ENCODE data around the gene C9orf85.
"Not testable (repeated sequence)": the region's sequence is repeated elsewhere in the genome, so short reads cannot be mapped to it uniquely, and the experiment has no call there.

The C9orf85 gene, protein sequence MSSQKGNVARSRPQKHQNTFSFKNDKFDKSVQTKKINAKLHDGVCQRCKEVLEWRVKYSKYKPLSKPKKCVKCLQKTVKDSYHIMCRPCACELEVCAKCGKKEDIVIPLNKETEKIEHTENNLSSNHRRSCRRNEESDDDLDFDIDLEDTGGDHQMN

DNA sequence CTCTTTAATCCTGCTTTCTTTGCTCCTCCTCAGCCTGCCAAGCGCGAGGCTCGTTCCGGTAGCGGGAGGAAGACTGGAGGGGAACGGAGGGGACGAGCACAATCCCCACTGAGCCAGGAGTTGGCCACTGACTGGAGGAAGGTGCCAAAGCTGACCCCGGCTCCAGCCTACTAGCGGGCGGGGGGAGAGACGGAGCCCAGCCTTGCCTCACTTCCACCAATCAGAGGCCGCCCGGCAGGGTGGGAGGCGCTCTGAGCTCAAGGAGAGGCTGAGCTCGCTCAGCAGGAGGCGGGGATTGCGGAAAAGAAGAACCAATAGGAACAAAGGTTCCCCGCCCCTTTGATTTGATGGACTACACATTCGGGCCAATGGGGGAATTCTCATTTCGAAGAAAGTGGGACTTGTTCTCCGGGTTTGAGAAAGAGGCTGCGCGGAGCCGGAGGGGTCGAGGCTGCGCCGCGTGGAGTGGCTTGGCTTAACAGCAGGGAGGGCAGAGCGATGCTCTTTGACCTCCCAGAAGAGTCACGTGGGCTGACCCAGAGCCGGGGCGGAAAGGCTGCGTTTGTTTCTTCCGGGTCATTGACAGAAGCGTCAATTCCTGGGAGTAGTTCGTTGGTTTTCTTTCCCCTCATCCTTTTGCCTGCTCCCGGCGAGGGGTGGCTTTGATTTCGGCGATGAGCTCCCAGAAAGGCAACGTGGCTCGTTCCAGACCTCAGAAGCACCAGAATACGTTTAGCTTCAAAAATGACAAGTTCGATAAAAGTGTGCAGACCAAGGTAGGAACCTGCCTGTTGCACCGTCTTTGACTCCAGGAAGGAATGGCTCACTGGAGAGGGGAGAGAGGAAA lies at the start of gene C9orf85, which contains the start of gene ABHD17B:
Gene C9orf85 (plus strand): TSS at position 579 of the 847 bp plus-strand sequence. CDS start 96 bp downstream, at position 675.
Gene ABHD17B (minus strand): TSS at position 133 of the 847 bp plus-strand sequence. CDS start 36,113 bp downstream, outside the sequence.
- peak; percentile 98 for DNase-seq (ENCODE audit: low spot score)

DNA sequence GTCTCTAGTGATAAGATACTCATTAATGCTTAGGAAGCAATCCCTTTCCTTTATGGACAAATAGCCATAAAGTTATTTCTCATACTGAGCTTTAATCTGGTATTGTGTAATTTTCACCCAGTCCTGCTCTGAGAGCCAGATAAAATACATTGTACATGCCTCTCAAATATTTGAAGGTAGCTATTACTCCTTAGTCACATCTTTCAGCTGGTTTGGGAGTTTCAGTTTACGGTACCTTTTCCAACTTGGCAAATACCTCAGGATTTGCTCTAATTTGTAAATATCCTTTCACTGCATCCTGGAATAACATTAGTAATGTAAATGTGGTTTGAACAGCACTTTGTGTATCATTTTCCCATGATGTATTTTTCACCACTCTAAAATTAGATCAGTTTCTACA lies 47.8 kb upstream of the C9orf85 start:
- no peak for DNase-seq (ENCODE audit: low spot score)

DNA sequence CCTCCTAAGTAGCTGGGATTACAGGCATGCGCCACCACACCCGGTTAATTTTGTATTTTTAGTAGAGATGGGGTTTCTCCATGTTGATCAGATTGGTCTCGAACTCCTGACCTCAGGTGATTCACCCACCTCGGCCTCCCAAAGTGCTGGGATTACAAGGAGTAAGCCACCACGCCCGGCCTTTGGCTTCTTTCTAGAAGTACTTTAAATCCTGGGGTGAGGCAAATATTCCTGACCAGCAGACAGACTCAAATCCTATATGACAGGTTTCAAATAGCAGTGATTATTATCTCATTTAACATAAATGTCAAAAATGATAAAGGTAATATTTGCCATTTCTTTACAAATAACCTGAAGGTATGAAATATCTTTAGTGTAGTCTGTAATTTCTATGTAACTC lies 36.1 kb upstream of the C9orf85 start:
- DNase-seq (ENCODE audit: low spot score), result no peak

DNA sequence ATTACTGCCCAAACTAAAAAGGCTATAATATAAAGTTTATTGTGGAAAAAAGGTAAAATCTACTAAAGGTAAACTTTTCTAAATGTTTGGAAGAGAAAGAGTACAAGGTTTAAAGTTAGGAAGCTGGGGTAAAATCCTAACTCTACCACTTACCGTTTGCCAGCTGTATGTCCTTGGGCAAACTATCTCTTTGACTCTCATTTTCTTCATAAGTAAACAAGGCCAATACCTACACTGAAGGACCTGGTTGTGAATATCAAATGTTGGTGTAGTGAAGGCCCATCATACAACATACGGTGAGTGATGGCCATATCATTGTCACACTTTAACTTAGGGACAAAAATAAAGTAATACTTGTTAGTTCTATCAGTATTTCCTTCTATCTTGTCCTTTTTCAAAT lies 35.3 kb upstream of the C9orf85 start:
- no peak for DNase-seq (ENCODE audit: low spot score)

DNA sequence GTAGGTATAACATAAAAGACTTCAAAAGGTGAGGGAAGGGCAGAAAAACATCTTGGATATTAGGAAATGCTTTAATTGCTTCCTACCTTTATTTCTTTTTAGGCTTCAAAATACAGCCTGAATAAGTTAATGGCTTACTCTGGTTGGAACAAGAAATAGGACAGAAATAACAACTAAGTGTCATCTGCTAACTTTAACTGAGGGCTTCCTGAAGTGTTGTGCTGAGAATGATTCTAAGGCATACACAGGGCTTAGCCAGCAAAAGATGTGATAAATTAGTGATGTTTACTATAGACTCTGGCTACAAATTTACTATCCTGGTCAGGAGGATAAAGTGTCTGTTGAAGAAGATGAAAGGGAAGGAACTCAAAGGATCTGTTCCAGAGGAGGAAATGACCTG lies 34.6 kb upstream of the C9orf85 start:
- no peak for DNase-seq (ENCODE audit: low spot score)

DNA sequence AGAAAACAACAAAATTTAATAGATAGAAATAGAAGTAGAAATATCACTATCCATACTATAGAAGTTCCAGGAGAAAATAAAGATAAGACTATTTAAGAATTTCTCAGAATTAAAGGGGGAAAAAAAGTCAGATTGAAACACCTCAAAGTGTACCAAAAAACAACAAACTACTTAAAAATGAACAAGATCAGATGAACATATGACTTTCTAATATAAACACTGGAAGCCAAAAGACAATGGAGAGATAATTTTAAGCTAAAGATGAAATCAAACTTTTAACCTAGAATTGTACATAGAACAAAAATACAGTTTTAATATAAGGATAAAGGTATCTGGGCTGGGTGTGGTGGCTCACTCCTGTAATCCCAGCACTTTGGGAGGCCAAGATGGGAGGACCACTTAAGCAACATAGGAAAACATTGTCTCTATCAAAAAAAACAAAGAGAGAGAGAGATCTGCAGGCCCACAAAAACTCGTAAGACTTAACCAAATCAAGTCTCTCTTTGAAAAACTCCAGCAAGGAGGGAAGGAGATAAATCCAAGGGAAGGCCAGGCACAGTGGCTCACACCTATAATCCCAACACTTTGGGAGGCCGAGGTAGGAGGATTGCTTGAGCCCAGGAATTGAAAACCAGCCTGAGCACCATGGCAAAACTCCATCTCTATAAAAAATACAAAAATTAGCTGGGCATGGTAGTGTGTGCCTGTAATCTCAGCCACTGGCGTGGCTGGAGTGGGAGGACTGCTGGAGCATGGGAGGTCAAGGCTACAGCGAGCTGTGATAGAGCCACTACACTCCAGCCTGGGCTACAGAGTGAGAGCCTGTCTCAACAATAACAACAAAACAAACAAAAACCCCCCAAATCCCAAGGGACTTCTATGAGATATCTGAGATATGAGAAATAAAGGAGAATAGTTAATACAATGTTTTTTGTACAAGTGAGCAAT lies 32.8 kb upstream of the C9orf85 start:
- DNase-seq (ENCODE audit: low spot score), result no peak

DNA sequence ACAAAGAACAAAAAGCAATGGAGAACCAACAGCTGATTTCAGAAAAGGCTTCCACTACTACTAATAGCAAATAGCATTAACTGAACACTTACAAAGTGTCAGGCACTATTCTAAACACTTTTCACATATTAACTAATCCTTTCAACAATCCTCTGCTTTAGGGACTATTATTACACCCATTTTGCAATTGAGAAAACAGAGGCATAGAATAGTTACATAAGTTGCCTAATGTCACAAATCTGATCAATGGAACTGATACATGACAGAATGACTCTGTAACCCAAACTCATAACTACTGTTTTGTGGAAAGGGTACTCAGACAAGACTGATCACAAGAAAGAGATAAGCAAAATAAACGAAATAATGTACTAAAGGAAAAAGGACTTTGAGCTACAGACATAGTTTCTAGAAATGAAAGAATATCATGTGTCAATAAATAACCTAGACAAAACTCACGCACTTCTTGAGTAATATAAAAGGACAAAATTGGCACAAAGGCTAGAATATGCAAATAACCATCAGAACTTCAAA lies 31.7 kb upstream of the C9orf85 start:
- DNase-seq (ENCODE audit: low spot score), result no peak

DNA sequence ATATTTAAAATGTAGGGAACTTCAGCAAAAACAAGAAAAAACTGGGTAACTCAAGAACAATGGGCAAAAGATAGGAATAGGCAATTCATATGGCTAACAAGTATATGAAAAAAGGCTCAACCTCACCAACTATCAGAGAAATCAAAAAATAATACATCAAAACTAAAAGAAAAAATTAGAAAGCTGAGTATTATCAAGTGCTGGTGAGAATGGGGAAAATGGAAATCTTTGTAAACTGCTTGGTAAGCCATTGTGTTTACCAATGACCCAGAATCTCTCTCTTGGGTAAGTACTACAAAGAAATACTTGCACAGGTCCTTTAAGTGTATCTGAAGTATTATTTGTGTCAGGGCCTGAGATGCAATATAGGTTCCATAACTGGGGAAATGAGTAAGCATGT lies 27.4 kb upstream of the C9orf85 start:
- DNase-seq (ENCODE audit: low spot score), result no peak

DNA sequence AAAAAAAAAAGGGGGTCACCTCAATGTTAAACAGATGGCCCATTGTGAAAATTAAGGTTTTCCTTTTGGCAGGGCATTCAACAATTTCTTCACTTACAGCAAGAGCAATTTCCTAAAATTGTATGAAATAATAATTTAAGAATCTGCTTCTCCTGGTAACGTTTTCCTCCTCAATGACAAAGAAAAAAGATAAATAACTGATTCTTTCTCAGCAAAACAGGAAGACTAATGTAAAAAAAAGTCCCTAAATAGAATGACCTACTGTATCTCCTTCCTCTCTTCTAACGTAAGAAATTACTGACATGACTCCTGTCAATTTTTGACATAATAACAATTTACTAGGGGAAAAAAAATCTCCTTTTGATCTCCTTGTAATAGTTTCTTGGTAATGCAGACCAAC lies 26.0 kb upstream of the C9orf85 start:
- DNase-seq (ENCODE audit: low spot score), result no peak

DNA sequence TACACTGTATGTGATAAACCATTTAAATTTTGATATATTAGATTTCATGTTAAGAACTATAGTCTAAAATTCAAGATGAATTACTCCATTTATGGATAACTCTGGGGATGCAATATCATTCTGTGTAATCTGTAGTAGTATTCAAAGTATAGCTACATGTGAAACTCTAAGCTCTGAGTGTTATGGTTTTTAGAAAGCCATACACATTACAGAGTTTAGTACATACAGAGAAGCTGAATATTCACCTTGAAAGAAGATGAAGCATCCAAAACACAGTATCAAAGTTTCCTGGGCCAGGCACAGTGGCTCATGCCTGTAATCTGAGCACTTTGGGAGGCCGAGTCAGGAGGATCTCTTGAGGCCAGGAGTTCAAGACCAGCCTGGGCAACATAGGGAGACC lies 25.4 kb upstream of the C9orf85 start:
- no peak for DNase-seq (ENCODE audit: low spot score)

DNA sequence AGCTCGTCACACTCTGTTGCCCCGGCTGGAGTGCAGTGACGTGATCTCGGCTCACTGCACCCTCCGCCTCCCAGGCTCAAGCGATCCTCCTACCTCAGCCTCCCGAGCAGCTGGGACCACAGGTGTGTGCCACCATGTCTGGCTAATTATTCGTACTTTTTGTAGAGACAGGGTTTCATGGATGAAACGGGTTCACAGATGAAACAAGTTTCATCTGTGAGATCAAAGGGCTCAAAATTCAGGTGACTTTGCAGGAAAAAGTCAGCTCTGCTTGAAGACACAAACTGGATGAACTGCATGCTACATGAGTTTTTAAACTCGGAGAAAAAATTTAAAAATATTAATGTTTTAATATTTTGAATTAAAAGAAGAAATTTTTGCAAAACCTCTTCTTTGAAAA lies 24.9 kb upstream of the C9orf85 start:
- no peak for DNase-seq (ENCODE audit: low spot score)

DNA sequence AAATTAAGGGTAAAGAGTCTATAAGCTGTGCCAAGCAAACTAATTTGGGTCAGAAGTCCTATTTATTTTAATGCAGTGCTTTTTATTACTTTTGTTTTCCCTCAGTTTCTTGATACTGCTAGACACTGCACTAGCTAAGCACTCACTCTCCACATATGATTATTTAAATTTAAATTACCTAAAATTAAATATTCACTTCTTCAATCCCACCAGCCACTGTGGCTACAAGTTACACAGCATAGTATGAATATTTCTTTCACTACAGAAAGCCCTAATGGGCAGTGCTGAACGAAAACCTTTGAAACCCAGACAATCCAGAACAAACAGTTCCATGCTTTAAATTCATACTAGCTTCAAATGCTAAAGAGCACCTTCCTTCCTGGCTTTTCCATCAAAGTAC lies 24.1 kb upstream of the C9orf85 start:
- no peak for DNase-seq (ENCODE audit: low spot score)

DNA sequence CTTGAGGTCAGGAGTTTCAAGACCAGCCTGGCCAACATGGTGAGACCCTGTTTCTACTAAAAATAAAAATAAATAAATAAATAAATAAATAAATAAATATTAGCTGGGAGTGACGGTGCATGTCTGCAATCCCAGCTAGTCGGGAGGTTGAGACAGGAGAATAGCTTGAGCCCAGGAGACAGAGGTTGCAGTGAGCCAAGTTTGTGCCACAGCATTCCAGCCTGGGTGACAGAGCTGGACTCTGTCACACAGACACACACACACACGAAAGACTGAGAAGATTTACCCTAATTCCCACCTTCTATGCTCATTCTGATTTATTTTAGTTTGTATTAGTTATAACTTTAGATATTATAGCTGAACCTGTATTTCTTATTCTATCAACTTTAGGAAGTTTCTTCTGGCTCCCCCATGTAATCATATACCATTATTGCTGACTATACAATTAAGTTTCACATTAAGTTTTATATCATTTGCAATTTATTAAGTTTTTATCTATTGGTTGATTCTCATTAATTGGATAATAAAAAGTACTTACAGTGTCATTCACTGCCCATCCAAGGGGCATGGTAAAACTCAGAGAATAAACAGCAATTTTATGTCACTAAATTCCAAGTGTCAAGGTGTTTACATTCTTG lies 21.3 kb upstream of the C9orf85 start:
- DNase-seq (ENCODE audit: low spot score), result no peak

DNA sequence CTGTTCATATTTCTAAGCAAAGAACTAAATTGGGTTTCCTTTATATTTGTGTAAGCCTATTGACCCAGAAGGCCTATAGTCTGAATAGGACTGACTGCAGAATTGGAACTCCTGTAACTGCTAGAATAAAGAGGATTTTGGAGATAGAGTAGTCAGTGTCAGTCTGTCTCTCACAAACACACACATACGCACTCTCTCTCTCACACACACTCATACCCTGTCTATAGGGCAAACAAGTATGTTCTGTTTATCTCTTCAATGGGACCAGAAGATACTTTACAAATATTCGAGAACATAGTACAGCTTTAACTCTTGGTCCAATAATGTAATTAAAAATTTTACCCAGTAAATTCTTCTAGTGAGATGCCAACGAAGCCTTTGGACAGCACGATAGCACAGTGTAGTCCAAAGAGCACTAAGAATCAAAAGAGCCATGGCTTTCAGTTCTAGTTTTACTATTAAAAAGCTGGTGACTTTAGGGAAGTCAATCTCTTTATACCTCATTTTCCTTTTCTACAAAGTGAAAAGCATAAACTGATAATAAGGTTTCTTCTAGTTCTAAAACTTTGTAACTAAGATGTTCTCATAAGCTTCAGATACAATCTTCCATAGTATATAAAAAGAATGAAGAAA lies 19.8 kb upstream of the C9orf85 start:
- no peak for DNase-seq (ENCODE audit: low spot score)

DNA sequence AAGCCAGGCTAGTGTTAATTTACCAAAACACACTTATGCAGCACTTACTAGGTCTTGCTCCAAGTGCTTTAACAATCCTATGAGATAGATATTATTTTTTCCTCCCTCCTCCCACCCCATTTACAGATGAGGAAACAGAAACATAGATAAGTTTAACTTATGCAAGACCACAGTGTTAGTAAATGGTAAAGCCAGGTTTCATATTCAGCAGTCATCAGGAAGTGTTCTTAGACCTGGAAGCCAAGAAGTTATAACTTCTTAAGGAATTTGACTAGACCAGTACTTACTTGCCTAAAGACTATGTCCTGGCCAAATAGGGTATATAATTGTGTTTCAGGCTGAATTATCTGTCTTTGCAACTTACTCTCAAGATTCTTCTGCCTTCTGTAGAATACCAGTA lies 16.3 kb upstream of the C9orf85 start:
- no peak for DNase-seq (ENCODE audit: low spot score)

DNA sequence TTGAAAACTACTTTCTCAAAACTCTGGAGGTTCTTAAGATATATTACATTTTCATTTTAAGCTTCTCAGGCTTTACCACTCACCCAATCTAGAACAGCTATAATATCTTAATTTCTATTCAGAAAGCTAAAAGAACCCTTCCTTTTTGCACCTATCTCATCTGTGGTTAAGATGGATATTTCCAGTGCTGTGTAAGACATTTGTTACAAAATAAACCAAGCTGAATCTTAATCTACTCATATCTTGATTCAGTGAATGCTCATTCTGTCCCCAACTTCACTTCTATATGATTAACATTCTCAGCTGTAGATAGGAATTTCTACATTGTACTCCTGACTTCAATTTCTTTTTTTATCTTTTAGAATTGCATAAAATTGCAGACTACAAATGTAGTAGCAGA lies 15.5 kb upstream of the C9orf85 start:
- DNase-seq (ENCODE audit: low spot score), result no peak

DNA sequence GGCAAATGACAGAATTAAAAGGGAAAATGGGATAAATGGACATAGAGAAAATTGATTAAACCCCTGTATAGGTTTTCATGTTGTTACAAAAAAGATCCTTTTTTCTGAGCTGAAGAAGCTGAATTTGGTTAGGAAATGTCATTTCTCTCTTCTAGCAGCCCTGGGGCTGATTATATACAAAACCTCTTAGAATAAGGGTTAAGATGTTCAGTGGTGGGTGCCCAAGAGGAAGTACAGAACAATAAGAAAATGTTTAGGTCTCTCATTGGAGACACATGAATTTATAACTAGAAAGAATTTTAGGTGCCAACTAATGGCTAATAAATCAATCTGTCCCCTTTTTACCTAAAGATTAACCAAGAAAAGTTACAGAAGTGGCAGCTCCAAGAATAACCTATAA lies 14.7 kb upstream of the C9orf85 start:
- DNase-seq (ENCODE audit: low spot score), result no peak

DNA sequence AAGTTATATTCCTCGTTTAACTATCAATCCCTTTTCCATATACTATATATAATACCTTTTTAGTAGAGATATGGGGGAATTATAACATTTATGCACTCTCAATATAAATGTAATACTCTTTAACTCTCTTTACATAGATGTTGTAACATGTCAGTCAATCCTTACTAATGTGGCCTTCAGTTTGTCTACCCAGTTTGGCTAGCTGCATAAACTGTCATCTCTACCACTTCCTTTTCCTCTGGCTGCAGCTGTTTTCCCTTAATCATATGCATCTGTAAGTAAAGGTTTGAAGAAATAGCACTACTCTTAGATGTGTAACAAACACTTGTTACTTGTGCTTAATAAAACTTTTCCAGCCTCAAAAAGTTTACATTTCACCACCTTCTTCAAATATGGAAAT lies 13.9 kb upstream of the C9orf85 start:
- DNase-seq (ENCODE audit: low spot score), result peak; percentile 43

DNA sequence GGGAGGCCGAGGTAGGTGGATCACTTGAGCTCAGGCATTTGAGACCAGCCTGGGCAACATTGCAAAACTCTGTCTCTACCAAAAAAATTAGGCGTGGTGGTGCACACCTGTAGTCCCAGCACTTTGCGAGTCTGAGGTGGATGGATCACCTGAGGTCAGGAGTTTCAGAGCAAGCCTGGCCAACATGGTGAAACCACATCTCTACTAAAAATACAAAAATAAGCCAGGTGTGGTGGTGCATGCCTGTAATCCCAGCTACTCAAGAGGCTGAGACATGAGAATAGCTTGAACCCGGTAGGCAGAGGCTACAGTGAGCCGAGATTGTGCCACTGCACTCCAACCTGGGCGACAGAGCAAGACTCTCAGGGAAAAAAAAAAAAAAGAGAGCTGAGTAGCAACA lies 12.7 kb upstream of the C9orf85 start:
- not testable (repeated sequence) for DNase-seq (ENCODE audit: low spot score)

DNA sequence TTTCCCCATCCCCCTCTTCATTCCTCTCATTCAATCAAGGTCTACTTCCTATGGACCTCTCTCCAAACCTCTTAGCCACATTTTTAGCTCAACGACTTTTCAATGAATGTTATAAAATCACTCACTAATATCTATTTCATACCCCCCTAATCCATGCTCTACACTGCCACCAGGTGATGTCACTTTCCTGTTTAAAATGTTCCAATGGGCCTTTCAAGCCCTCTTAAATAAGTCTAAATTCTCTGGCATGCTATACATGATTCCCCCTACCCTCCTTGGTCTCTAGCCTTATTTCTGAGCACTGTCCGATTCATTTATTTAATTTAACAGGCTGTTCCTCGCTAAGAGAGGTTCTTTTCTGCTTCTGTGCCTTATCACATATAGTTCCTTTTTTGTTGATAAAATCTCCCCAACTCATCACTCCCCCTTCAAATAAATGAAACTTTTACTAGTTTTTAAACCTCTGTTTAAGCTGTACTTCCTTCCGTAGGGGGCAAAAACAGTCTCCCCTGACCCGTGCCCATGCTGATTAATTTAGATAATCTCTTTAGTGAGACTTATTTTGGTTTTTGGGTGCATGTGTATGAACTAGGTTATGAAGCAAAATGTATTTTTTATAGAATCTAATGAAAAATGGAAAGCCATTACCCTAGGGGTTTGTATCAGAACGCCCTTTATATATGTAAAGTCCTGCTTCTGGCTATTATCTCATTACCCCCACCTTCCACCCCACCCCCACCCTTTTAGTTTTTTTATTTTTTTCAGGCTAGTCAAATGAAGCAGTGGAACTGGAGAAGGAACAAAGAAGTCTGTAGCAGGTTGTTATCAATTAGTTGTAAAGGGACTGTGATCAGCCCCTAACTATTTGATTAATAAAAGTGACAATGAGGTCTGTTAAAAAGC lies 9.5 kb upstream of the C9orf85 start:
- DNase-seq (ENCODE audit: low spot score), result no peak

Measured in CD4-positive, alpha-beta T cell treated with Interleukin-15 for 4 hours (primary cell).